B cell (primary cell): ENCODE results near the gene CLN3.

Experiments used
- CTCF ChIP-seq: fragments of 200-600 bp; IDR thresholded peaks from one replicate; pipeline ENCODE4 v1.8.0; 2022; ENCODE audit warnings: antibody characterized with exemption, mild to moderate bottlenecking
- EZH2 ChIP-seq: IDR thresholded peaks from 2 replicates; pipeline ENCODE4 v1.6.1; 2012; ENCODE audit warnings: borderline replicate concordance, low read depth, mild to moderate bottlenecking, moderate library complexity, low read length; ENCODE audit not compliant: insufficient read depth, poor library complexity, severe bottlenecking

- TF ChIP-seq EZH2 (no peak), CTCF (no peak)
Measured at GRCh38 chr16:28477311-28477920, 14.5 kb downstream of the CLN3 start.
